22Rv1 (cell line): ENCODE results near the gene ABCC6.

ENCODE experiments used
- CTCF ChIP-seq: fragments of 450-650 bp; IDR thresholded peaks from 2 replicates; pipeline ENCODE4 v1.5.1; 2017; ENCODE audit warnings: mild to moderate bottlenecking
- ZFX ChIP-seq: fragments of 450-650 bp; IDR thresholded peaks from 2 replicates; pipeline ENCODE4 v1.6.1; 2017; ENCODE audit warnings: antibody characterized with exemption, borderline replicate concordance

GRCh38 chr16:16144416-16144815 lies 78.9 kb downstream of the ABCC6 start:
- TF ChIP-seq CTCF (no peak), ZFX (no peak)
